HG02981 (cell line): ENCODE data around the gene SNCAIP.
"Not testable (repeated sequence)": the region's sequence is repeated elsewhere in the genome, so short reads cannot be mapped to it uniquely, and the experiment has no call there.

Experiments
- ATAC-seq: cut with Tn5 transposase; IDR thresholded peaks from one replicate; pipeline ENCODE4 v1.9.1; 2021; ENCODE audit warnings: mild to moderate bottlenecking, moderate library complexity; ENCODE audit not compliant: unreplicated experiment

SNCAIP gene

GRCh38 chr5:122354293-122354692, 42.3 kb downstream of the SNCAIP start:
- ATAC-seq = no peak

- ATAC-seq = no peak
Measured at GRCh38 chr5:122355324-122355723, 43.3 kb downstream of the SNCAIP start.

- ATAC-seq = no peak
Measured at GRCh38 chr5:122356855-122357254, 44.8 kb downstream of the SNCAIP start.

- ATAC-seq = no peak
Measured at GRCh38 chr5:122358372-122358979, 46.4 kb downstream of the SNCAIP start.

GRCh38 chr5:122362361-122362760, 50.3 kb downstream of the SNCAIP start:
- no peak for ATAC-seq

GRCh38 chr5:122363623-122364022, 51.6 kb downstream of the SNCAIP start:
- no peak for ATAC-seq

GRCh38 chr5:122366501-122366900, 54.5 kb downstream of the SNCAIP start:
- no peak for ATAC-seq

- no peak for ATAC-seq
Measured at GRCh38 chr5:122367456-122367855, 55.4 kb downstream of the SNCAIP start.

GRCh38 chr5:122368510-122369251, 56.6 kb downstream of the SNCAIP start:
- no peak for ATAC-seq

GRCh38 chr5:122369253-122369815, 57.3 kb downstream of the SNCAIP start:
- no peak for ATAC-seq

GRCh38 chr5:122371511-122372151, 59.6 kb downstream of the SNCAIP start:
- ATAC-seq = no peak

- no peak for ATAC-seq
Measured at GRCh38 chr5:122374110-122374509, 62.1 kb downstream of the SNCAIP start.

GRCh38 chr5:122375801-122376200, 63.8 kb downstream of the SNCAIP start:
- ATAC-seq = no peak

- no peak for ATAC-seq
Measured at GRCh38 chr5:122376250-122376649, 64.2 kb downstream of the SNCAIP start.

- no peak for ATAC-seq
Measured at GRCh38 chr5:122377026-122377425, 65.0 kb downstream of the SNCAIP start.

GRCh38 chr5:122382938-122383337, 70.9 kb downstream of the SNCAIP start:
- ATAC-seq = not testable (repeated sequence)

GRCh38 chr5:122384739-122385235, 72.8 kb downstream of the SNCAIP start:
- ATAC-seq = no peak

- ATAC-seq = no peak
Measured at GRCh38 chr5:122385286-122385685, 73.2 kb downstream of the SNCAIP start.

GRCh38 chr5:122385808-122386207, 73.8 kb downstream of the SNCAIP start:
- no peak for ATAC-seq

GRCh38 chr5:122390154-122390553, 78.1 kb downstream of the SNCAIP start:
- ATAC-seq = no peak

GRCh38 chr5:122390694-122391093, 78.7 kb downstream of the SNCAIP start:
- no peak for ATAC-seq

- ATAC-seq = no peak
Measured at GRCh38 chr5:122391621-122392020, 79.6 kb downstream of the SNCAIP start.
